Activated CD8-positive, alpha-beta memory T cell treated with anti-CD3 and anti-CD28 coated beads, Interleukin-2, amount 10 ng/mL, durations not matched to agents 7 days and 5 days (primary cell): ENCODE results near the gene ZNF74. TPM values are rescaled to one million over a fixed set of nuclear protein-coding genes. Genes with fewer than 3 reads are reported as not detected.

Experiments
- ATAC-seq: fragments of 150-1000 bp; cut with Tn5 transposase; one replicate; pipeline ENCODE4 v1.10.0; 2021; ENCODE audit warnings: moderate library complexity
- CTCF ChIA-PET: fragments of 350-600 bp; sonication (Branson Sonifier 250); formaldehyde crosslinking; loops from one replicate; lab custom pipeline; 2021; ENCODE audit warnings: antibody characterized with exemption; lab: Charles Lee
- DNase-seq: peaks from one replicate; pipeline ENCODE4 v3.0.0-alpha.2; 2020
- H3K27ac Mint-ChIP-seq: one replicate; pipeline ENCODE4 v1.8.0; 2021; ENCODE audit warnings: mild to moderate bottlenecking, mixed read lengths
- H3K27me3 Mint-ChIP-seq: one replicate; pipeline ENCODE4 v1.8.0; 2021; ENCODE audit warnings: mixed read lengths
- H3K36me3 Mint-ChIP-seq: one replicate; pipeline ENCODE4 v1.8.0; 2021; ENCODE audit warnings: mild to moderate bottlenecking, mixed read lengths
- H3K4me1 Mint-ChIP-seq: one replicate; pipeline ENCODE4 v1.8.0; 2021; ENCODE audit warnings: mixed read lengths
- H3K4me3 Mint-ChIP-seq: one replicate; pipeline ENCODE4 v1.8.0; 2021; ENCODE audit warnings: mild to moderate bottlenecking, moderate library complexity, mixed read lengths
- H3K9me3 Mint-ChIP-seq: one replicate; pipeline ENCODE4 v1.8.0; 2022; ENCODE audit warnings: low read depth, mixed read lengths
- total RNA-seq, 2 experiments: library from RNA; stranded (reverse); gene quantifications; one replicate each; pipeline ENCODE4 v1.2.3, GENCODE V29; 2021

The ZNF74 gene
- total RNA-seq, 2 experiments from 2014 or later = 10.0 to 10.9 TPM

GRCh38 chr22:20422271-20423007, 28.5 kb downstream of the ZNF74 start:
- H3K4me1 Mint-ChIP-seq = peaks cover 3% of the 10 kb centered on the region
- no peak for DNase-seq
- no peaks in the 10 kb centered on the region for H3K36me3 Mint-ChIP-seq
- H3K4me3 Mint-ChIP-seq = no peak overlapping the region
- CTCF ChIA-PET = interaction anchor here (0.6 kb wide), 1 partner anchor 38 kb away, joined by 6 read pairs; no protein-coding TSS in a partner anchor
- no peak overlapping the region for H3K27ac Mint-ChIP-seq
- peaks cover 17% of the 10 kb centered on the region for H3K27me3 Mint-ChIP-seq
- no peak for ATAC-seq
- no peaks in the 10 kb centered on the region for H3K9me3 Mint-ChIP-seq

GRCh38 chr22:20423008-20423905, 29.3 kb downstream of the ZNF74 start:
- peaks cover 22% of the 10 kb centered on the region for H3K27me3 Mint-ChIP-seq
- no peaks in the 10 kb centered on the region for H3K9me3 Mint-ChIP-seq
- no peak overlapping the region for H3K27ac Mint-ChIP-seq
- no peaks in the 10 kb centered on the region for H3K36me3 Mint-ChIP-seq
- H3K4me3 Mint-ChIP-seq = no peak overlapping the region
- CTCF ChIA-PET = no interaction called here
- peaks cover 3% of the 10 kb centered on the region for H3K4me1 Mint-ChIP-seq
- DNase-seq (no peak), ATAC-seq (no peak)

DNA sequence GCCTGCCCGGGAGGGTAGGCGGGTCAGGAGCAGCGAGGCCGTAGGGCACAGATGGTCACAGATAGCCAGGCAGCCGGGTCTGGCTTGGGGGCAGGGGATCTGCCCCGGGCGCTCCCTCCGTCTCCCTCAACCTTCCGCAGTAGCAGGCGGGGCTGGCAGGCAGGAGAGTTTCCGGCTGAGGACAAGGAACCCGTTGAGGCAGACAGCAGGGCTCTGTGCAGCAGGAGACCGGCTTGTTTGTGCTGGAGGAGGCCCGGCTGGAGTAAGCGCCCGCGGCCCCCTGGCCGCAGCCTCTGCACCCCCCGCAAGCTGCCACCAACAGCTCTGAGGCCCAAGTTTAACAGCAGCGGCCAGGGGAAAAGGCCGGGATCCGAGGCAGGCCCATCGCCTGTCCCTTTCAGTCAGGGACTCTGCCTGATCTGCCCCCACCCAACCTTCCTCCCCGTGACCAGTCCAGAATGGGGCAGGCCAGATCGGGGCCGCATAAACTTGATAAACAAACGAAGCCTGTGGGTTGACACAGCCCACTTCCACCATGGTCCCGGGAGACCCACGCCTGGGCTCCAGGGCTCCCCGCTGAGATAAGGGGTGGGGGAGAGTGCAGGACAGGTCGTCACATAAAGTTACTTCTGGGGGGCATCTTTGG, 30.1 kb downstream of the ZNF74 start:
- no peak overlapping the region for H3K4me3 Mint-ChIP-seq
- H3K27me3 Mint-ChIP-seq = peaks cover 28% of the 10 kb centered on the region
- CTCF ChIA-PET = interaction anchor here (1.4 kb wide), 1 partner anchor 33 kb away, joined by 4 read pairs; no protein-coding TSS in a partner anchor
- ATAC-seq (no peak), DNase-seq (no peak)
- H3K9me3 Mint-ChIP-seq = no peaks in the 10 kb centered on the region
- peaks cover 3% of the 10 kb centered on the region for H3K4me1 Mint-ChIP-seq
- no peak overlapping the region for H3K27ac Mint-ChIP-seq
- no peaks in the 10 kb centered on the region for H3K36me3 Mint-ChIP-seq

DNA sequence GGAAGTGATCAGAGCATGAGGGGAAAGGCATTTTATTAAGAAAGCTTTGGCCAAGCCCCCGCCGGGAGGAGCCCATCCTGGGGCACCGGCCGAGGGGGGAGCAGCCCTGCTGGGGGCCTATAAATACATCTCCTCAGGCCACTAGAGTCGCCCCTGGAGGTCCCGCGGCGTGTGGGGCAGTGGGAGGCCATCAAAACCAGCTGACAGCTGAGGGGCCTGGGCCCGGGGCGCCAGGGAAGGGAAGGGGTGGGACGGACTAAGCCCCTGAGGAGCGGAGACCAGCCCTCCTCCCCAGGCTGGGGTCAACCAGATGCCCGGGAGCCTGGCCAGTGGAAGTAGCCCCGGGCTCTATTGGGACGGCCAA, 30.6 kb downstream of the ZNF74 start:
- Mint-ChIP-seq H3K27ac (no peak overlapping the region), H3K4me3 (no peak overlapping the region), H3K4me1 (peaks cover 7% of the 10 kb centered on the region), H3K36me3 (no peaks in the 10 kb centered on the region), H3K9me3 (no peaks in the 10 kb centered on the region), H3K27me3 (peaks cover 29% of the 10 kb centered on the region)
- CTCF ChIA-PET = interaction anchor here (1.4 kb wide), 1 partner anchor 32 kb away, joined by 4 read pairs; no protein-coding TSS in a partner anchor
- no peak for DNase-seq
- no peak for ATAC-seq

- peaks cover 31% of the 10 kb centered on the region for H3K27me3 Mint-ChIP-seq
- no peak overlapping the region for H3K27ac Mint-ChIP-seq
- no peak for DNase-seq
- peaks cover 10% of the 10 kb centered on the region for H3K4me1 Mint-ChIP-seq
- no peak overlapping the region for H3K4me3 Mint-ChIP-seq
- H3K36me3 Mint-ChIP-seq = no peaks in the 10 kb centered on the region
- CTCF ChIA-PET = interaction anchor here (0.6 to 1.4 kb wide), 2 partner anchors 22 to 32 kb away, joined by 4 read pairs; no protein-coding TSS in a partner anchor
- no peak for ATAC-seq
- no peaks in the 10 kb centered on the region for H3K9me3 Mint-ChIP-seq
Observed at GRCh38 chr22:20424932-20425565, 31.1 kb downstream of the ZNF74 start.

GRCh38 chr22:20425566-20426258, 31.8 kb downstream of the ZNF74 start:
- Mint-ChIP-seq H3K9me3 (no peaks in the 10 kb centered on the region), H3K27me3 (peaks cover 37% of the 10 kb centered on the region), H3K4me3 (no peak overlapping the region), H3K4me1 (peaks cover 16% of the 10 kb centered on the region), H3K27ac (no peak overlapping the region), H3K36me3 (no peaks in the 10 kb centered on the region)
- DNase-seq (no peak), ATAC-seq (no peak)
- CTCF ChIA-PET = interaction anchor here (0.6 to 1.4 kb wide), 2 partner anchors 21 to 31 kb away, joined by 4 read pairs; no protein-coding TSS in a partner anchor

- DNase-seq = no peak
- Mint-ChIP-seq H3K4me1 (peaks cover 18% of the 10 kb centered on the region), H3K4me3 (no peak overlapping the region), H3K27ac (no peak overlapping the region), H3K27me3 (peaks cover 40% of the 10 kb centered on the region), H3K36me3 (no peaks in the 10 kb centered on the region), H3K9me3 (no peaks in the 10 kb centered on the region)
- no peak for ATAC-seq
- CTCF ChIA-PET = no interaction called here
Observed at GRCh38 chr22:20426259-20426615, 32.3 kb downstream of the ZNF74 start.

DNA sequence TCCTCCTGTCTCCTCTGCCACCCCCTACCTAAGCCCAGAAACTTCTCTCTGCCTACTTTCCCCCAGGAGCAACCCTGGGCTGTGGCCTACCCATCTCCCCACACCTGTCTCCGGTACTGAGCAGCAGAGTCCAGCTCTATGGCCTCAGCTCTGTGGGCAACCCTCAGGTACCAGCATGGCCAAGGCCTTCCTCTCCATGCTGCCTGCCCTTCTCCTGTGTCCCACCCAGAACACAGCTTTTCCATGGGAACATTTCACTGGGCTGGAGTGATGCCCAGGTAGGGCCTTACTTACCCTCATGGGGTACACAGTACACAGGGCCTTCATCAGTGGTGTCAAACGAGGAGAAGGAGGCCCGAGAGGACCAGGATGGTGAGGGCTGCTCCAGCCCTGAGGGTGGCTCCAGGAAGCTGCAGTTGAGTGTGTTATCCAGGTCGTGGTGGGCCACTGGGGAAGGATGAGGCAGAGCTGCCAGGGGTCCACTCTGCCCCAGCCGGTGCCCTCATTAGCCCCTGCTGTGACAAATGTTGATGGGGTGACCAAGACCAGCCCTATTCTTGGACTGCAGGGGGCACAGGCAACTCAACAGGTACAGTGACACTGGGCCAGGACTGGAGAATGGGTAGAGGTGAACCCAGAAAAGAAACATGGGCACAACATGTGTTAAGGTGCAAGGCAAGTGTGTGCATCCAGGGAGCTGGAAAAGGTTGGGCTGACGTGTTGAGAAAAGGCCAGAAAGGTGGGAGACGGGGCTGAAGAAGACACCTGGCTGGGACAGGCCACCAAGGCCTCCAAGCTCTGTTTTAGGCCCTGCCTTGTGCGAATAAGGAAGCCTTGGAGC, 33.4 kb downstream of the ZNF74 start:
- Mint-ChIP-seq H3K27me3 (peaks cover 48% of the 10 kb centered on the region), H3K27ac (no peak overlapping the region), H3K9me3 (no peaks in the 10 kb centered on the region), H3K36me3 (no peaks in the 10 kb centered on the region), H3K4me1 (peaks cover 20% of the 10 kb centered on the region), H3K4me3 (no peak overlapping the region)
- DNase-seq (no peak), ATAC-seq (no peak)
- CTCF ChIA-PET = interaction anchor here (1.4 to 4.2 kb wide), 4 partner anchors 9 to 138 kb away, joined by 3 to 25 read pairs (median 8); no protein-coding TSS in a partner anchor

DNA sequence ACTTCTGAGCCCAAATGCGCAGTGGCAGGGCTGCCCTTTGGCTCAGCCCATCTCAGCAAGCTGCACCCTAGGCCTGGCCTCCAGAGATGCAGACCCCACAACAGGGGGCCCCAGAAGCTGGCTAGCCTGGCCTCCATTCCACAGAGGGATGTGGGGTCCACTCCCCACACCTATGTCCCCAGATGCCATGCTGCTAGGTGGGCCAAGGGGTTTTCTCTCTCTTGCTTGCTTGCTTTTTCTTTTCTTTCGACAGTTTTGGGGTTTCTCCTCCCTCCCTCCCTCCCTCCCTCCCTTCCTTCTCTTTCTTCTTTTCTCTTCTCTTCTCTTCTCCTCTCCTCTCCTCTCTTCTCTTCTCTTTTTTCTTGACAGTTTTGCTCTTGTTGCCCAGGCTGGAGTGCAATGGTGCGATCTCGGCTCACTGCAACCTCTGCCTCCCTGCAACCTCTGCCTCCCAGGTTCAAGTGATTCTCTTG, 34.0 kb downstream of the ZNF74 start:
- no peak for DNase-seq
- Mint-ChIP-seq H3K27me3 (peaks cover 53% of the 10 kb centered on the region), H3K4me1 (peaks cover 20% of the 10 kb centered on the region), H3K36me3 (no peaks in the 10 kb centered on the region), H3K4me3 (no peak overlapping the region), H3K27ac (no peak overlapping the region), H3K9me3 (no peaks in the 10 kb centered on the region)
- CTCF ChIA-PET = interaction anchor here (1.0 to 4.2 kb wide), 6 partner anchors 10 to 179 kb away, joined by 3 to 25 read pairs (median 4); no protein-coding TSS in a partner anchor
- no peak for ATAC-seq

DNA sequence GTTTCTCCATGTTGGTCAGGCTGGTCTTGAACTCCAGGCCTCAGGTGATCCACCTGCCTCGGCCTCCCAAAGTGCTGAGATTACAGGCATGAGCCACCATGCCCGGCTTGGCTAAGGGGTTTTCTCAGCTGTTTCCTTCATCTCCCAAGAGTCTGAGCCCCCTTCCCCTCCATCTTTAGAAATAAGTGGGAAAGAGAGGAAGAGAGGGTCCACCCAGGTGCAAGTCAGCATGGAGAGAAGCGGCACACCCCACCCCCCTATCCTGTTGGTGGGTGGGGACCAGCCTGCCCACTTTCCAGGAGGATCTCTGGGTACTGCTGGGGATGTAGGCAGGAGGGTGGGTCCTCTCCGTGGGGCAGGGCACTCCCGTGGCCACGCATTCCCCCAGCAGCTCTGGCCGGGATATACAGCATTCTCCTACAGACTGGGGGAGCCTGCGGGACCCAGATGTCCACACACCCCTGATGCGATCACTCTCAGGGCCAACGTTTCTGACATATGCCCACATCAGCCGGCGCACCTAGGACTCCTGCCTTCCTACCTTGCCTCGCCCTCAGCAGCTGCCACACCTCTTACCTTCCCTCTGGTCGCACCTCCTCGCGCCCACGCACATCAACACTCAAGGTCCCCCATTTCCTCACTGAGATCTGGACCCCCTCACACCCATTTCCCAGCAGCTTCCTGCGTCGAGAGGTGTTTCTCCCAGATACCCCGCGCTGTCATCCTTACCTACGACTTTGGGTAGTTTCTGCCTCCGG, 34.7 kb downstream of the ZNF74 start:
- peak overlapping the region; percentile 64 for H3K4me3 Mint-ChIP-seq
- no peak for DNase-seq
- H3K27ac Mint-ChIP-seq = no peak overlapping the region
- peaks cover 53% of the 10 kb centered on the region for H3K27me3 Mint-ChIP-seq
- ATAC-seq = peak; percentile 1
- H3K36me3 Mint-ChIP-seq = no peaks in the 10 kb centered on the region
- CTCF ChIA-PET = interaction anchor here (0.9 to 4.2 kb wide), 8 partner anchors 10 to 178 kb away, joined by 3 to 25 read pairs (median 3); no protein-coding TSS in a partner anchor
- H3K9me3 Mint-ChIP-seq = no peaks in the 10 kb centered on the region
- peaks cover 20% of the 10 kb centered on the region for H3K4me1 Mint-ChIP-seq
